K562 (cell line): ENCODE data around the gene IGSF8.

ENCODE experiments used
- EP300 ChIP-seq: IDR thresholded peaks from 2 replicates; pipeline ENCODE4 v1.6.1; 2012; ENCODE audit warnings: low read length, improper control_type of control experiment
- POLR2A ChIP-seq: fragments of 450-650 bp; conservative IDR thresholded peaks from 2 replicates; pipeline ENCODE4 v1.6.1; 2016
- SIN3B ChIP-seq: fragments of 450-650 bp; IDR thresholded peaks from 2 replicates; pipeline ENCODE4 v1.6.1; 2017; ENCODE audit warnings: low read depth, mild to moderate bottlenecking, moderate library complexity

DNA sequence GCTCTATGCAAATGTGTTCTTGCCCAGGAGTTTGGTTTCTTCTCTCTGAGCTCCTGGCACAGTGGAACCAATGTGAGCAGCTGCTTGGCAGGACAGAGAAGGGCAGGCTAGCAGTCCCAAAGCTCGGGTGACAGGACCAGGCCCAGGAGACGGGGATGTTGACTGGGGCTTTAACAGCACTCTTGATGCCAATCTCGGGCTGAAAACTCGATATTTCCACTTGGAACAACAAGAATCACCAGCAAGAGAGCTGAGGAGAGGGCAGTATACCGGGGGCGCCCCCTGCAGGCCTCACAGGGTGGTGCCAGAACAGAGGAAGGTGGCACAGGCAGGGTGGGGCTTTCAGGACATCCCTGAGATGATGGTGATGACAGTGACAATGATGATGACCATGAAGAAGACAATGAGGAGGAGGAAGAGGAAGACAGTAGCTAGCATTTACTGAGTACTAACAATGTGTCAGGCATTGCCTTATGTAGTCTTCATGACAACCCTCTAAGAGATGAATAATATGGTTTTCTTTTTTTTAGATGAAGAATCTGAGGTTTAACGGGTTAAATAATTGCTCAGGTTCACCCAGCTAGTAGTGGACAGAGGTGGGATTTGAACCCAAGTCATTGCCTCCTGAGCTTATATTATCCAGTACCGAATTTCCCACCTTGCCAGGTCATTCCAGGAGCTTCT, 19.8 kb downstream of the IGSF8 start:
- TF ChIP-seq POLR2A (no peak), SIN3B (no peak), EP300 (no peak)
